NCI-H2107 treated with DMSO at 0.1 percent for 48 hours (cell line): ENCODE results near the gene SEZ6.

Source experiments
- DNase-seq: peaks from one replicate; lab custom pipeline; 2025; ENCODE audit not compliant: unreplicated experiment; lab: John Stamatoyannopoulos, UW

SEZ6 gene

GRCh38 chr17:28908640-28909167 is 97.1 kb downstream of the SEZ6 start:
- DNase-seq = no peak

DNA sequence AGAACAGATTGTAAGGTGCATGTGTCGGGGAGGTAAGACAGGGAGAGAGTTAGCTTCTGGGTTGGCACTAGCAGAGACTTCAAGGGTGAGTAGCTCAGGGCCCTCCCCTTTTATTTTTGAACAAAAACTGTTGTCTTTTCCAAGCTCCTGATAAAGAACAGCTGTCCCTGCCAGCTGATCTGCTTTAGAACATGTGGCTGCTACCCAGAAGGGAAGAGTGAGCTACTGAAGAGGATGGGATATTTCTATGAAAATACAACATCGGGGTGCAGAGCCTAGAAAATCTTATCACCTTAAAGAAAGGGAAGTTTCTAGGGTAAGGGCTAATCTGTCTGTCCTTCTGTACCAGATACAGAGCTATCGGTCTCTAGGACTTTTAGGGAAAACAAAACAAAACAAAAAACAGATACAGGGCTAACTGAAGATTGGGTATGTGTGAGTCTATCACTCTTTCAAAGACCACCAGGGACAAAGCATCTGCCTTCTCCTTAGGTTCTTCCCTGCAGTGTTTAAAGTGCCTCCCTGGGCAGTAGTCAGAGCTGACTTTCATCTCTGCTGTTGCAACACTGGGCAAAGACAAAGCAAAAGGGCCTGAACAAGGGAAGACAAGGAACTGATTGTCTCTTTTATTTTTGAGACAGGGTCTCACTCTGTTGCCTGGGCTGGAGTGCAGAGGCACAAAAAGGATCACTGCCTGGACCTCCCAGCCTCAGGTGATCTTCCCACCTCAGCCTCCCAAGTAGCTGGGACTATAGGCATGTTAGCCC is 97.9 kb downstream of the SEZ6 start:
- no peak for DNase-seq

DNA sequence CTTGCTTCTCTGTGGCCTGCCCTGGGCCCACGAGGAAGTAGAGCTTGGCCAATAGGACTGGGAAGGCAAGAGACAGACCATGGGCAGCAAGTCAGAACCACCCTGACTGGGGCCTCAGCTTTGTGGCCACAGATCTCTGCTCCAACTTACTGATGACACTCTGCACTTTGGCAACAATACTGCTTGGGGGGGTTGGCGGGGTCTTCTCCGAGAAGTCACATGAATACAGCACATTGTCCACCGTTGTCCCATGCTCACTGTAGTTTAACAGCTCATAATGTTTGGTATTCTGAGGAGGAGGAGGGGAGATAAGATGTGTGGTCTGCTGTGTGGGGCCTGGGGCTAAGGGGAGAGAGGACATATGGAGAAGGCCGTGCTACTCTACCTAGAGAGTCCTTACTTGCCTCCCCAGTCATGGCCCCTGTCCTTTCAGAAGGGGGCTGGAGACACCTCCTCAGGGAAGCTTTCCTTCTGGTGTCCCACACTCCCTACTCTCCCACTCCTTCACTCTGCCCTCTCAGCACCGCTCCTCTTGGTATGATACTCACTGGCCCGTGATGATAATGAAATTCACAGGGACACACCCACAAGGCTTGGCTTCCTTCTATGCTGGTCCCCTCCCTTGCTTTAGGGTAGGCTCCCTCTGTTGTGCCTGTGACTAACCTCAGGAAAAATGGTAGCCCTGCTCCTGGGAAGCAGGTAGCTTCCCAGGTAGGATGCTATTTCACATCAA is 99.0 kb downstream of the SEZ6 start:
- no peak for DNase-seq

DNA sequence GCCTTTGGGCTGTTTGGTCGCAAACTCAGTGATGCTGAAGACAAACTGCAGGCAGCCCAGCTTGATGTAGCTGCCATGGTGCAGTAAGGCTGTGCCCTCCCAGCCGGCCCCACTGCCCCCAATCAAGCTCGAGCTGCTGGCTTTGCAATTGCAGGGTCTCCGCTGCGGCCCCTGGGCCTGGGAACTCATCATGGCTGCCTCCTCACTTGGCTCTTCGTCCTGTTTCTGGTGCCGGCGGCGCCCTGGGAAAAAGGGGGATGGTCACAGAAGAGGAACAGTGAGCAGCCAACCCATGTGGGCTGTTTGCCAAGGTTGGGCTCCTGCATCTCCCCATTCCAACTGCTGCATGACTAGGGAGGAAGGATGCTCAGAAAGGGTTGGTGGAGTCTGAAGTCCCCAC is 99.6 kb downstream of the SEZ6 start:
- DNase-seq = no peak
